Neuronal stem cell (in vitro differentiated cells): ENCODE data around the gene SCNN1G. TPM values are rescaled to one million over a fixed set of nuclear protein-coding genes. Genes with fewer than 3 reads are reported as not detected.

ENCODE experiments used
- DNase-seq: peaks from one replicate; pipeline ENCODE4 v3.0.0-alpha.2; 2013; ENCODE audit warnings: low spot score
- H2AFZ ChIP-seq: one replicate; pipeline ENCODE4 v1.6.1; 2013; ENCODE audit warnings: mild to moderate bottlenecking, low read length, inconsistent platforms
- H2AK5ac ChIP-seq: 2 replicates; pipeline ENCODE4 v1.6.1; 2013; ENCODE audit warnings: low read depth, mild to moderate bottlenecking, inconsistent platforms, low read length, moderate library complexity, mixed read lengths
- H2BK120ac ChIP-seq: 2 replicates; pipeline ENCODE4 v1.6.1; 2013; ENCODE audit warnings: low read depth, mild to moderate bottlenecking, inconsistent platforms, low read length, moderate library complexity, mixed read lengths
- H2BK12ac ChIP-seq: one replicate; pipeline ENCODE4 v1.6.1; 2013; ENCODE audit warnings: low read length, inconsistent platforms
- H2BK15ac ChIP-seq: 2 replicates; pipeline ENCODE4 v1.6.1; 2013; ENCODE audit warnings: mild to moderate bottlenecking, low read length, inconsistent platforms, mixed read lengths
- H2BK5ac ChIP-seq: one replicate; pipeline ENCODE4 v1.6.1; 2013; ENCODE audit warnings: inconsistent platforms, mild to moderate bottlenecking, low read length, moderate library complexity
- H3K14ac ChIP-seq: one replicate; pipeline ENCODE4 v1.6.1; 2013; ENCODE audit warnings: low read length, inconsistent platforms
- H3K18ac ChIP-seq: 2 replicates; pipeline ENCODE4 v1.6.1; 2013; ENCODE audit warnings: low read length, inconsistent platforms
- H3K23ac ChIP-seq: 2 replicates; pipeline ENCODE4 v1.6.1; 2013; ENCODE audit warnings: low read depth, mild to moderate bottlenecking, mixed read lengths, low read length, inconsistent platforms; ENCODE audit not compliant: poor library complexity
- H3K27ac ChIP-seq: replicated peaks from 3 replicates; pipeline ENCODE4 v1.5.1; 2013; ENCODE audit warnings: low read length, inconsistent platforms
- H3K27me3 ChIP-seq, 3 experiments: 2 replicates each; pipeline ENCODE4 v1.6.1; 2013; ENCODE audit warnings: low read length in 3 of 3, mild to moderate bottlenecking in 2 of 3, inconsistent platforms in 1 of 3, low read depth in 1 of 3, mixed read lengths in 1 of 3, moderate library complexity in 1 of 3; ENCODE audit not compliant: control insufficient read depth in 3 of 3, insufficient read depth in 3 of 3
- H3K36me3 ChIP-seq, 2 donors: replicated peaks in 1 of 2; 2 replicates each; pipeline ENCODE4 v1.6.1; 2013; ENCODE audit warnings: low read length in 2 of 2; ENCODE audit not compliant: control insufficient read depth in 2 of 2, insufficient read depth in 2 of 2
- H3K4ac ChIP-seq: 2 replicates; pipeline ENCODE4 v1.6.1; 2013; ENCODE audit warnings: inconsistent platforms, mild to moderate bottlenecking, low read length, moderate library complexity
- H3K4me1 ChIP-seq, 2 donors: 1 replicate in 1 of 2; 2 replicates in 1 of 2; pipeline ENCODE4 v1.6.1; 2013; ENCODE audit warnings: low read length in 2 of 2, low read depth in 1 of 2; ENCODE audit not compliant: control insufficient read depth in 2 of 2, insufficient read depth in 1 of 2
- H3K4me2 ChIP-seq: one replicate; pipeline ENCODE4 v1.6.1; 2013; ENCODE audit warnings: mild to moderate bottlenecking, low read length, inconsistent platforms; ENCODE audit not compliant: insufficient read depth, poor library complexity, severe bottlenecking
- H3K4me3 ChIP-seq, 2 donors: 2 replicates each; pipeline ENCODE4 v1.5.1; 2013; ENCODE audit warnings: low read length in 2 of 2, mild to moderate bottlenecking in 2 of 2, inconsistent platforms in 1 of 2, moderate library complexity in 1 of 2
- H3K79me1 ChIP-seq: one replicate; pipeline ENCODE4 v1.6.1; 2013; ENCODE audit warnings: low read depth, mild to moderate bottlenecking, inconsistent platforms, low read length, moderate library complexity
- H3K9ac ChIP-seq: one replicate; pipeline ENCODE4 v1.6.1; 2013; ENCODE audit warnings: mild to moderate bottlenecking, low read depth, low read length, inconsistent platforms; ENCODE audit not compliant: poor library complexity
- H3K9me3 ChIP-seq, 2 donors: replicated peaks in 1 of 2; 2 replicates each; pipeline versions ENCODE3 to v1.6.1; 2013; ENCODE audit warnings: low read length in 2 of 2, mild to moderate bottlenecking in 2 of 2, inconsistent platforms in 1 of 2, low read depth in 1 of 2, mixed read lengths in 1 of 2, moderate library complexity in 1 of 2; ENCODE audit not compliant: control insufficient read depth in 2 of 2, insufficient read depth in 1 of 2
- H4K8ac ChIP-seq: one replicate; pipeline ENCODE4 v1.6.1; 2013; ENCODE audit warnings: low read depth, mild to moderate bottlenecking, inconsistent platforms, low read length, moderate library complexity
- H4K91ac ChIP-seq: one replicate; pipeline ENCODE4 v1.6.1; 2013; ENCODE audit warnings: low read length, low read depth, mild to moderate bottlenecking, inconsistent platforms; ENCODE audit not compliant: poor library complexity
- WGBS, 2 donors: extraction: QIAGEN DNeasy Blood & Tissue Kit; methylation state at CpG; one replicate each; pipeline ENCODE4 v1.1.7; 2013; ENCODE audit warnings: missing lambda C conversion rate in 2 of 2, mixed read lengths in 1 of 2; ENCODE audit not compliant: insufficient read length in 2 of 2, insufficient replicate concordance in 1 of 2; ENCODE audit errors: extremely low coverage in 2 of 2; 5-methylcytosine and 5-hydroxymethylcytosine counted together
- polyA plus RNA-seq, 2 experiments: library from polyadenylated mRNA; stranded (reverse); fragments of 200-250 nt; gene quantifications; one replicate each; pipeline ENCODE4 v1.2.3, GENCODE V29; 2013

SCNN1G gene, protein sequence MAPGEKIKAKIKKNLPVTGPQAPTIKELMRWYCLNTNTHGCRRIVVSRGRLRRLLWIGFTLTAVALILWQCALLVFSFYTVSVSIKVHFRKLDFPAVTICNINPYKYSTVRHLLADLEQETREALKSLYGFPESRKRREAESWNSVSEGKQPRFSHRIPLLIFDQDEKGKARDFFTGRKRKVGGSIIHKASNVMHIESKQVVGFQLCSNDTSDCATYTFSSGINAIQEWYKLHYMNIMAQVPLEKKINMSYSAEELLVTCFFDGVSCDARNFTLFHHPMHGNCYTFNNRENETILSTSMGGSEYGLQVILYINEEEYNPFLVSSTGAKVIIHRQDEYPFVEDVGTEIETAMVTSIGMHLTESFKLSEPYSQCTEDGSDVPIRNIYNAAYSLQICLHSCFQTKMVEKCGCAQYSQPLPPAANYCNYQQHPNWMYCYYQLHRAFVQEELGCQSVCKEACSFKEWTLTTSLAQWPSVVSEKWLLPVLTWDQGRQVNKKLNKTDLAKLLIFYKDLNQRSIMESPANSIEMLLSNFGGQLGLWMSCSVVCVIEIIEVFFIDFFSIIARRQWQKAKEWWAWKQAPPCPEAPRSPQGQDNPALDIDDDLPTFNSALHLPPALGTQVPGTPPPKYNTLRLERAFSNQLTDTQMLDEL
- polyA plus RNA-seq (2013, experiment 1 of 2) = not detected
- not detected for polyA plus RNA-seq (2013, experiment 2 of 2)

DNA sequence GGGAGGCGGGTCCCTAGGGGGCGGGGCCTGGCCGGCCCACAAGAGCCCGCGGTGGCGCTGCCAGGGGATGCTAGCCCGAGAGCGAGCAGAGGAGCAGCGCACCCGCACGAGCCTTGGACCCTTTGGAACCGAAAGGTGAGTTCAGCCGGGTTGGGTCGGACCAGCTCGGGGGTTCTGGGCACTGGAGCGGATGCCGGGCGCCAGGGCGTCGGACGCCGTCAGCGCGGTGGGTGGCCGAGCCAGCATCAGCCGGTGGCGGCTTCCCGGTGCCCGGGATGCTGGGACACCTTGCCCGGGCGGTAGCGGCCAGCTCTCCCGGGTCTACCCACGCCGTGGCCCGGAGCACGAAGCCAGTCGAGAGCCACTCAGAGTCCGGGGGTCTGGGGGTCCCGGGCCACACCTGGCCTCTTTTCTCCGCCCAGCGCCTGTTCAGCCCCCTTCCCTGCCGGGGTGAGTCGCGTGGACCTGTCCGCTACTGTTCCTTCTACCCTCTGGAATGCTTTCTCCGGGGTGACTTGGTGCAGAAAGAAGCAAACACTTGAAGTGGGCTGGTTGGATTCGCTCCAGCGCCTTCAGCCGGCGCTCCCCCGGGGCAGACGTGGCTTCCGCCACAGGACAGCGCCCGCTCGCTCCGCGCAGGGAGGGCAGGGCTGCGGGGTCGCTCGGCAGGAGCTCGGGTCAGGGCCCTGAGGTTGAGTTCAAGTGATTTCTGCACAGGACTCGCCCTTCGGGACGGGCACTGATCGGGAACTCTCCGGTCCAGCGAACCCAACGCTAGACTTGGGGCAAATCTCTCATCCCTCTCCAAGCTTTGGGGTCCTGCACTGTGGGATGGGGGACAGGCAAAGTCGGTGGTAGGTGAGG is at the start of gene SCNN1G:
Gene SCNN1G, plus strand, starts transcription at position 67 of the 864 bp plus-strand sequence. CDS start 3,527 bp downstream, outside the sequence.
- Histone ChIP-seq H4K8ac (no peak within 1 kb of the TSS), H3K4me1 (peaks cover 3 to 6% of the 10 kb centered on the region in 2 donors), H3K36me3 (no peaks in the 10 kb centered on the region), H4K91ac (no peak within 1 kb of the TSS), H3K79me1 (no peaks in the 10 kb centered on the region), H3K9ac (peak within 1 kb of the TSS; percentile 83), H2BK120ac (no peak within 1 kb of the TSS), H3K4me3 (peak within 1 kb of the TSS; percentile 10 to 64), H3K23ac (peak within 1 kb of the TSS; percentile 75), H3K18ac (peak within 1 kb of the TSS; percentile 79), H2BK5ac (no peak within 1 kb of the TSS), H3K4me2 (peak within 1 kb of the TSS; percentile 78), H2BK15ac (no peak within 1 kb of the TSS), H3K27ac (no peak within 1 kb of the TSS), H3K27me3 (peaks cover 5 to 63% (median 25%) of the 10 kb centered on the region in 3 experiments), H3K4ac (no peak within 1 kb of the TSS), H2BK12ac (no peak within 1 kb of the TSS), H3K14ac (peak within 1 kb of the TSS; percentile 21), H3K9me3 (no peaks in the 10 kb centered on the region), H2AK5ac (peak within 1 kb of the TSS; percentile 21), H2AFZ (peak within 1 kb of the TSS; percentile 80)
- peak; percentile 17 for DNase-seq
- no CpG with 5 or more reads among the region's 71 CpGs for WGBS, 2 donors

DNA sequence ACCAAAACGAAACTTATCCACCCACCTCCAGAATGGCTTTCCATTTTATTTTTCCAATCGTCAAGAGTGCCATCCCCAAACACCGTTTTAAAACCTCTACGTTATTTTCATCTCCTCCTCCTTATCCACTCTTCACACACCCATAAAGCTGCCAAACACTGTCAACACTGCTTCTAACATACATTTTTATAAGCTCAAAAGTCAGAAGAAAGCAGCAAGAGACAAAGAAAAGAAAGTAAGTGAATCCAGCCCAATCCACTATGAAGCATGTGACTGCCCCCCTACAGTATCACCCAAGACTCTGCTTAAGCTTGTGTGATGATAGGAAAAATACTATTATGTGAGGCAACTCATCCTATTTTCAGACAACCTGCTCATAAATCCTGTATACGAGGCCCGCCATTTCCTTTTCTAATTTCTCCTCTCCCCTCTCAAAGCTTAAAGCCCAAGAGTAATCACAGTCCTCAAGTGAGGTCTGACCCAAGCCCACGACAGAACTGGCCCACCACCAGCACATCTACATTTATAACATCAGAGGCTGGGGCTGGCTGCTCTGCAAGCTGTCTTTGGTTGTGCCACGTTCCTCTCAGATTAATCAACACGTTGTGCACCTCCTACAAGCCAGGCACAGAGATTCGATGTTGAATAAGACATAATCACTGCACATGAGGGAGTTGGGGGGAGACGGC is 49.6 kb upstream of the SCNN1G start:
- WGBS, 2 donors = 100% methylated on average over 2 to 3 of the region's 11 CpGs
- no peak overlapping the region for H3K23ac ChIP-seq
- H3K4me2 ChIP-seq = no peak overlapping the region
- no peak overlapping the region for H4K8ac ChIP-seq
- no peak overlapping the region for H2BK12ac ChIP-seq
- peaks cover 9 to 12% of the 10 kb centered on the region in 2 donors for H3K4me1 ChIP-seq
- no peak overlapping the region for H3K27ac ChIP-seq
- no peaks in the 10 kb centered on the region for H3K27me3 ChIP-seq
- H3K4me3 ChIP-seq = no peak overlapping the region
- no peak overlapping the region for H3K9ac ChIP-seq
- H3K9me3 ChIP-seq = peaks cover 0 to 26% of the 10 kb centered on the region in 2 donors
- no peak overlapping the region for H2AFZ ChIP-seq
- H2BK120ac ChIP-seq = no peak overlapping the region
- no peaks in the 10 kb centered on the region for H3K36me3 ChIP-seq
- H3K18ac ChIP-seq = no peak overlapping the region
- H4K91ac ChIP-seq = no peak overlapping the region
- peaks cover 3% of the 10 kb centered on the region for H3K79me1 ChIP-seq
- no peak for DNase-seq
- H3K4ac ChIP-seq = no peak overlapping the region
- no peak overlapping the region for H2AK5ac ChIP-seq
- H2BK15ac ChIP-seq = no peak overlapping the region
- H3K14ac ChIP-seq = no peak overlapping the region
- no peak overlapping the region for H2BK5ac ChIP-seq

- Histone ChIP-seq H3K18ac (no peak overlapping the region), H2BK5ac (no peak overlapping the region), H3K4me1 (peaks cover 9 to 12% of the 10 kb centered on the region in 2 donors), H2BK12ac (no peak overlapping the region), H4K91ac (no peak overlapping the region), H3K4me2 (no peak overlapping the region), H3K9me3 (peaks cover 0 to 34% of the 10 kb centered on the region in 2 donors), H4K8ac (no peak overlapping the region), H2BK120ac (no peak overlapping the region), H2AK5ac (no peak overlapping the region), H3K36me3 (no peaks in the 10 kb centered on the region), H2AFZ (no peak overlapping the region), H3K4me3 (no peak overlapping the region), H3K23ac (no peak overlapping the region), H3K4ac (no peak overlapping the region), H2BK15ac (no peak overlapping the region), H3K27me3 (no peaks in the 10 kb centered on the region), H3K9ac (no peak overlapping the region), H3K27ac (no peak overlapping the region), H3K14ac (no peak overlapping the region), H3K79me1 (peaks cover 3% of the 10 kb centered on the region)
- no CpG with 5 or more reads among the region's 3 CpGs for WGBS, 2 donors
- DNase-seq = no peak
Measured at GRCh38 chr16:23134274-23134673, 48.3 kb upstream of the SCNN1G start.
